Type B pancreatic cell (in vitro differentiated cells): Measurements from ENCODE around the gene HEY2. TPM values are rescaled to one million over a fixed set of nuclear protein-coding genes. Genes with fewer than 3 reads are reported as not detected.
A peak's percentile ranks its signal among the peaks of the same experiment; 100 is the strongest.

Source experiments
- DNase-seq: peaks from one replicate; pipeline ENCODE4 v3.0.0; 2021; ENCODE audit warnings: mixed read lengths; ENCODE audit not compliant: unreplicated experiment; ENCODE audit errors: extremely low spot score
- H3K27ac Mint-ChIP-seq: 2 replicates; pipeline ENCODE4 v1.8.0; 2021; ENCODE audit warnings: mild to moderate bottlenecking, mixed read lengths
- H3K27me3 Mint-ChIP-seq: 2 replicates; pipeline ENCODE4 v1.8.0; 2021; ENCODE audit warnings: mixed read lengths
- H3K36me3 Mint-ChIP-seq: 2 replicates; pipeline ENCODE4 v1.8.0; 2021; ENCODE audit warnings: mixed read lengths
- H3K4me1 Mint-ChIP-seq: one replicate; pipeline ENCODE4 v1.8.0; 2021; ENCODE audit warnings: mixed read lengths; ENCODE audit not compliant: unreplicated experiment
- H3K4me3 Mint-ChIP-seq: 2 replicates; pipeline ENCODE4 v1.8.0; 2021; ENCODE audit warnings: mild to moderate bottlenecking, mixed read lengths
- H3K9me3 Mint-ChIP-seq: 2 replicates; pipeline ENCODE4 v1.8.0; 2021; ENCODE audit warnings: mixed read lengths
- total RNA-seq: library from RNA; stranded (reverse); gene quantifications from 2 replicates; pipeline ENCODE4 v1.2.1, GENCODE V29; 2021; ENCODE audit warnings: low replicate concordance
- TF ChIP-seq, protein P1 (sequence below): fragments of 200-600 bp; sonication (generic); conservative IDR thresholded peaks from 2 replicates; pipeline ENCODE4 v1.5.0; 2021; ENCODE audit warnings: antibody characterized with exemption, mild to moderate bottlenecking

HEY2 gene
- total RNA-seq, 1 donor from 2014 or later: 10.0 TPM

DNA sequence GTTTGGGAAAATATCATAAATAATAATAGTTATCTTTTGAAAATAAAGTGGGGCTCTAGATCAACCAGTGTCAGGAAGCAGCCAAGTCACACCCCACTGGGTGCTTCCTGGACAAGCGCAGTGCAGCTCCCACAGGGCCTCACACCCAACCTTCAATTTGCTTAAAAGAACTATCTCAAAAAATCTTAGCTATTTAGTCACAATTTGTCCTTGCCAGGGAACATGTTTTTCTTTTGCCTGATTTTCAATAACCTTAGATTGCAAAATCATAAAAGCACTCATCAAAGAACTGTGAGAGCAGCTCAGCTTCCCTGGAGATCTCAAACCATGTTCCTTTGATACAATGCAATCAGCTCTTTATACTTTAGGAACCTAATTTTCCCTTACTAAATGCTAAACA is 39.7 kb downstream of the HEY2 start:
- TF ChIP-seq, protein P1, sequence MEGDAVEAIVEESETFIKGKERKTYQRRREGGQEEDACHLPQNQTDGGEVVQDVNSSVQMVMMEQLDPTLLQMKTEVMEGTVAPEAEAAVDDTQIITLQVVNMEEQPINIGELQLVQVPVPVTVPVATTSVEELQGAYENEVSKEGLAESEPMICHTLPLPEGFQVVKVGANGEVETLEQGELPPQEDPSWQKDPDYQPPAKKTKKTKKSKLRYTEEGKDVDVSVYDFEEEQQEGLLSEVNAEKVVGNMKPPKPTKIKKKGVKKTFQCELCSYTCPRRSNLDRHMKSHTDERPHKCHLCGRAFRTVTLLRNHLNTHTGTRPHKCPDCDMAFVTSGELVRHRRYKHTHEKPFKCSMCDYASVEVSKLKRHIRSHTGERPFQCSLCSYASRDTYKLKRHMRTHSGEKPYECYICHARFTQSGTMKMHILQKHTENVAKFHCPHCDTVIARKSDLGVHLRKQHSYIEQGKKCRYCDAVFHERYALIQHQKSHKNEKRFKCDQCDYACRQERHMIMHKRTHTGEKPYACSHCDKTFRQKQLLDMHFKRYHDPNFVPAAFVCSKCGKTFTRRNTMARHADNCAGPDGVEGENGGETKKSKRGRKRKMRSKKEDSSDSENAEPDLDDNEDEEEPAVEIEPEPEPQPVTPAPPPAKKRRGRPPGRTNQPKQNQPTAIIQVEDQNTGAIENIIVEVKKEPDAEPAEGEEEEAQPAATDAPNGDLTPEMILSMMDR: no peak
- peak overlapping the region; percentile 93 for H3K27ac Mint-ChIP-seq

DNA sequence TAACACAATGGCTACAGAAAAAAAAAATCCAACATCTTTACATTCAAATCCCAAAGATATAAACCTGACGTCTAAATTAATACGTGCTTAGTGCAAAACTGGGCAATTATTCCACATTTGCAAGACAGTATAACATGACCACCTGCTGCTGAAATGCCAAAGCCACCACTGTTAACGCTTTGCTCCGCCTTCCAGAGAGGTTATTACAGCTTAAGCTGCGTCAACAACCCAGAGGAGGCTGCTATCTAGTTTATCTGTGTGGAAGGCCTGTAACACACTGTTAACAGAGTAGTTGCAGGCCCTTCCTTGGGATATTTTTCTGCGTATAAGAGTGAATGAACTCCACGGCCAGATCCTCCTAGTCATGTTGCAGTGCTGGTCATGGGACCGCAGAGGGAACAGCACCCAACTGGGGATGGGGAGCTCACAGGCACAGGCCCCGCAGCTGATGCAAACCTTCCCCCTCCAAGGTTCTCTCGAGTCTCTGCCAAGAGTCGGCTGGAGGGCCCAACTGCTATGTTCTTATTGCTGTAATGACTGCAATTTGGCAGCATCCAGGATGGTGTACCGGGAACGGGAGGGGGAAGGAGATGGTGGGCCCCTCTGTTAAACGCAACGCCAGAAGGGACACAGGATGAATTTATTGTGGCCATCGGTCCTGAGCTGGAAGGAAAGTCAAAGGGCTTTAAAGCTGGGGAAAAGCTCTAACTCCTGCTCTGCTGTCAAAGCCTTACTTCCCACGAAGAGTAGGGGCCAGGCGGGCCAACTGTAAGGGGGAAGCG is 40.3 kb downstream of the HEY2 start:
- peaks cover 21% of the 10 kb centered on the region for H3K4me1 Mint-ChIP-seq
- no peaks in the 10 kb centered on the region for H3K9me3 Mint-ChIP-seq
- H3K36me3 Mint-ChIP-seq: no peaks in the 10 kb centered on the region
- no peak for DNase-seq
- peak overlapping the region; percentile 94 for H3K4me3 Mint-ChIP-seq
- peak overlapping the region; percentile 93 for H3K27ac Mint-ChIP-seq
- TF ChIP-seq, protein P1: no peak
- no peaks in the 10 kb centered on the region for H3K27me3 Mint-ChIP-seq

More for the DNA sequence above, 39.7 kb downstream of the HEY2 start:
- no peaks in the 10 kb centered on the region for H3K36me3 Mint-ChIP-seq
- H3K4me3 Mint-ChIP-seq: peak overlapping the region; percentile 94
- peaks cover 21% of the 10 kb centered on the region for H3K4me1 Mint-ChIP-seq
- H3K9me3 Mint-ChIP-seq: no peaks in the 10 kb centered on the region
- no peaks in the 10 kb centered on the region for H3K27me3 Mint-ChIP-seq
- DNase-seq: no peak

DNA sequence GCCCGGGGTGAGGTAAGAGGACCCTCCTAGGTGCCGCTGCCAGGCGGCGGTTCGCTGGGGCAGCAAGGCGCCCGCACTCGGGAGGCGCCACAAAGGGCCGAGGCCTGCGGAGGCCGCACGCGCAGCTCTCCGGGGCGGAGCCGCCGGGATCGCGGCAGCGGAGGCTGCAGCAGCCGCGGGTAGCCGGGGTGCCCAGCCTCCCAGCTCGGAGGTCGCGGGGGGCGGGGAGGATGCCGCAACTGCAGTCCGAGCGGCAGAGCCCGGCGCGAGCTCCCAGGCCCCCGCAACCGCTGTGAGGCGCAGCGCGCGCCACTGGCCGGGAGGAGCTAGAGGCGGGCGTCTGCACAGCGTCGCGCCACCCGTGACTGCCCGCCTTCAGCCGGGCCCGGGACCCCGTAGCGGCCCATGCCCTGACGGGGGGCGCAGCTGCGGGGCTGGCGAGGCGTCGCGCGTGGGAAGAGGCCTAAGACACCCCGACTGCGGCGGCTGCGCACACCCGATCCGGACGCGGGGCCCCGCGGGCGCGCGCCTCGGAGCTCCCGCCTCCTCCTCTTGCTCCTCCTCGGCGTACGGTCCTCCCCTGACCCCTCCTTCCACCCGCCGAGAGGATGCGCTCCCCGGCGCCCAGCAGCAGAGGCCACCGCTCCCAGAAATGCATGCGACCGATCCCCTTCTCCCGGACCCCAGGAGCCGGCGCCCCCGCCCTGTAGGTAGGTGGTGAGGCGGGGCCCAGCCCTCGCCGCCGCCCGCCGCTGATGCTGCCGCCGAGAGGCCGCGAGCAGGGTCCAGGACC is 41.1 kb downstream of the HEY2 start, which contains the start of gene NCOA7:
Gene NCOA7, plus strand, starts transcription at position 603 of the 793 bp plus-strand sequence. CDS start 24,395 bp downstream, outside the sequence.
- Mint-ChIP-seq H3K36me3 (no peaks in the 10 kb centered on the region), H3K27ac (peak within 1 kb of the TSS; percentile 93), H3K9me3 (no peaks in the 10 kb centered on the region), H3K4me1 (peaks cover 21% of the 10 kb centered on the region), H3K27me3 (no peaks in the 10 kb centered on the region), H3K4me3 (peak within 1 kb of the TSS; percentile 94)
- DNase-seq: peak; percentile 82
- TF ChIP-seq, protein P1: no peak

DNA sequence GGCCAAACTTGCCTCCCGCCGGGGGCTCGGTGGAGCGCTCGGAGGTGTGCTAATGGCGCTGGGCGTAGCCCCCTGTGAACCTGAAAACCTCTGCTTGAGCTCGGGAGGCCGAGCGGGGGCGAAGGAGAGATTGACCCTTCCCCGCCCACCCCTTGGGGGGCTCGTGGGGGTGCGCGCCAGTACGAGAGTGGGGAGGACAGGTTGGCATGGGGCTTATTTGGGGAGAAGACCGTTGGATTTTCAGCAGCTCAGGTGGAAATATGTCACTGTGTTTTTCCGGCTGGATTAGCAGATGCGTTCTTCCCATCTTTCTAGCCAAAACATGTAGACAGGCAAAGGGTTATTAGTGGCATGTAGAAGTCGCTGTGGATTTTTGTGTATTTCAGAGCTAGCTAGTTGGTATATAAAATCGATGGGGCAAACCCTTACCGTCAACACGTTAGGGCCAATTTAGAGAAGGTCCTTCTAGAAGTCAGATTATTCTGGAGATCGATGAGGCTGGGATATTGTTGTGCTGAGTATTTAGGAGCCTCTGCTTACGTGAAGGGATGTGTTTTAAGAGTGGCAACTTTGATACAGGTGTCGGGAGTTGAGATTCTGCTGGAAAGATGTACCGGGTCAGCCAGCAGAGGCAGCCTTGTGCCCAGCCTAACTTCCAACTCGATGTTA is 41.9 kb downstream of the HEY2 start:
- Mint-ChIP-seq H3K4me1 (peaks cover 21% of the 10 kb centered on the region), H3K27ac (peak overlapping the region; percentile 89)
- DNase-seq: no peak

DNA sequence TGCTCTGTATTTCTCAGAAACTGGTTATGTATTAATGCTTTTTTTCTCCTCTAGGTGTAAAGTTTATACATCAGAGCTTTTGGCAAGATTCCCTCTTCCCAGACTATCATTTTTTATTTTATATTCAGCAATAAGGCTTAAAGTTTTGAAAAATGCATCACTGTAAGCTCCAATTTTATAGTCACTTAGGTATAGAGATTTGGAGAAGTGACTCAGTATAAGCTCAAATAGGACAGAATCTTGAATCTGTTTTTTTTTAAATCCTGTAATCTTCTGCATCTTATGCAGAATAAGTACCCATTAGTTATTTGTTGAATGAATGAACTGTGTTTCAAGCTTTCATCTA is 42.4 kb downstream of the HEY2 start:
- H3K36me3 Mint-ChIP-seq: no peaks in the 10 kb centered on the region
- peak overlapping the region; percentile 93 for H3K4me3 Mint-ChIP-seq
- TF ChIP-seq, protein P1: peak; percentile 32
- H3K27ac Mint-ChIP-seq: peak overlapping the region; percentile 89
- H3K4me1 Mint-ChIP-seq: peaks cover 21% of the 10 kb centered on the region
- no peaks in the 10 kb centered on the region for H3K27me3 Mint-ChIP-seq
- no peaks in the 10 kb centered on the region for H3K9me3 Mint-ChIP-seq
- DNase-seq: no peak

More for the DNA sequence above, 41.9 kb downstream of the HEY2 start:
- Mint-ChIP-seq H3K27me3 (no peaks in the 10 kb centered on the region), H3K9me3 (no peaks in the 10 kb centered on the region), H3K36me3 (no peaks in the 10 kb centered on the region), H3K4me3 (peak overlapping the region; percentile 93)
- TF ChIP-seq, protein P1: peak; percentile 71
